Measurements from ENCODE around the gene GGPS1.

Gene GGPS1

DNA sequence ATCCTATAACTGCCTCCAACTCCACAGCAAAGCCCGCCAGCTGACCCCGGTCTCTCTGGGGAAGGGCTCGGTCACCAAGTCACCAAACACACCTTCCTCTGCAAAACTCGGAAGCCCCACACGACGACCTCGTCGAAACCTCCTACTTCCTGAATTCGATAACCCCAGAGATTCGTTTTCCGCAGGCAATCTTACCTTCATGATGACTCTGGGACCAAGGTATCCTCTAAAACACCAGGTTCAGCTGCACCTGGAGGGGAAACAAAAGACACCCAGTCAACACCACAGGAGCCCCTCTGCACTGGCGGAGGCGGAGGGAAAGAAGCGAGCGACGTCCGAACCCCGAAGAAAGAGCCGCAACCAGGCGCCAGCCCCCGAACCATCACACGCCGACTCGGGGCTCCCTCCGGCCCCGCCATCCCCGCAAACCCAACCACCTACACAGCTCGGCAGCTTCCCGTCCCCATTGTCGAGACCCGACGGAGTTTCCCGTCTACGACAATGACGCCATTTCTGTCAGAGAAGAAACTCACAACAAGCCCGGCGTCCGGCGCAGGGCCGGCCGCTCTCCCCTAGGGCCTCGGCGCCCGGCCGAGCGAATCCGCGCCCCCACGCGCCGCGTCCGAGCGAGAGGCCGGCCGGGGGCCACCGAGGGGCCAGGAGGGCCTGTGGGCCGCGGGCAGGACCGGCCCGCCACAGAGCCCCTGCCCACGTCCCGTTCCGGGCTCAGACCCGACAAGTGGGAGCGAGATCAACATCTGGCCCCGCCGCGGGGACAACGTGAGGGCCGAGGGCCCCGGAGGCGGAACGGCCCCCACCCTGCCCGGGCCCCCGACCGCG is 1.4 kb upstream of the GGPS1 start:
- TF ChIP-seq RAD21 (IDR thresholded peaks at IDR 0.05; ENCODE audit: low read depth) (peak; percentile 2; the same call in 1 of the 2 replicates), ZBTB7A (IDR thresholded peaks at IDR 0.05; ENCODE audit: low read depth) (no peak), YY1 (IDR thresholded peaks at IDR 0.05; ENCODE audit: low read depth) (peak; percentile 42; the same call in 1 of the 2 replicates)

DNA sequence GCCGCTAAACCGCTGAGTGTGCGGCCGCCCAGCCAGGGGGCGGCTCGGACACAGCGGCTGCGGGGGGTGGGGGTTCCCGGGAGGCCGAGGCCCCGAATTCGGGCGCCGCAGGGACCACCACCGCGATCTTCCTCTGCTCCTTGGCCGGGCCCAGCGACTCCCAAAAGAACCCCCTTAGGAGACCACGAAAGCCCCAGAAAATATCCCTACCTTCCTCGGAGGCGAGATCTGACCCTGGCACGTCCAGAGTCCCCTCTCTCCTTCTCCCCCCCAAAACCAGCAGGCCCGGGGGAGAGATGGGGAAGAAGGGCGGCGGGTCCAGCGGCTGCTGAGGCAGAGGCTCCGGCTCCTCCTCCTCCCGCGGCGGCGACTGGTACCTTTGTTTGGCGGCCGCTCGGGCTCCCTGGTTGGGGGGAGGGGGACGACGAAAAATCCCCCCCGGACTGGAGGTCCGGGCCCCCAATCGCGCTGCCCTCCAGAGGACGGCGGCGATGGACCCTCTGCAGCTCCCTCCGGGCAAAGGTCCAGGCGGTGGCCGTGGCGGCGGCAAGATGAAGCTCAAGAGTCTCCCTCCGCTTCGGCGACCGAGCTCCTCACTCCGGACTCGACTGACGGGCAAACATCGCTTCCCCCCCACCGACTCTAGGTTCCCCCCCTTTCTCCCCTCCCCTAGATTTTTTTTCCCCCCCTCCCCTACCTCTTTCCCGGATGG is 655 bp upstream of the GGPS1 start, which contains the start of gene ARID4B:
ARID4B (minus strand) TSS at position 621 of the 712 bp plus-strand sequence. CDS start 1,260 bp downstream, outside the sequence.
- TF ChIP-seq TEAD4 (IDR thresholded peaks at IDR 0.05) (no peak), TAF1 (IDR thresholded peaks at IDR 0.05; ENCODE audit: low read depth) (peak; percentile 6; the same call in 1 of the 2 replicates)
- TF ChIP-seq, protein P1, sequence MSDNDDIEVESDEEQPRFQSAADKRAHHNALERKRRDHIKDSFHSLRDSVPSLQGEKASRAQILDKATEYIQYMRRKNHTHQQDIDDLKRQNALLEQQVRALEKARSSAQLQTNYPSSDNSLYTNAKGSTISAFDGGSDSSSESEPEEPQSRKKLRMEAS (IDR thresholded peaks at IDR 0.05) = no peak

DNA sequence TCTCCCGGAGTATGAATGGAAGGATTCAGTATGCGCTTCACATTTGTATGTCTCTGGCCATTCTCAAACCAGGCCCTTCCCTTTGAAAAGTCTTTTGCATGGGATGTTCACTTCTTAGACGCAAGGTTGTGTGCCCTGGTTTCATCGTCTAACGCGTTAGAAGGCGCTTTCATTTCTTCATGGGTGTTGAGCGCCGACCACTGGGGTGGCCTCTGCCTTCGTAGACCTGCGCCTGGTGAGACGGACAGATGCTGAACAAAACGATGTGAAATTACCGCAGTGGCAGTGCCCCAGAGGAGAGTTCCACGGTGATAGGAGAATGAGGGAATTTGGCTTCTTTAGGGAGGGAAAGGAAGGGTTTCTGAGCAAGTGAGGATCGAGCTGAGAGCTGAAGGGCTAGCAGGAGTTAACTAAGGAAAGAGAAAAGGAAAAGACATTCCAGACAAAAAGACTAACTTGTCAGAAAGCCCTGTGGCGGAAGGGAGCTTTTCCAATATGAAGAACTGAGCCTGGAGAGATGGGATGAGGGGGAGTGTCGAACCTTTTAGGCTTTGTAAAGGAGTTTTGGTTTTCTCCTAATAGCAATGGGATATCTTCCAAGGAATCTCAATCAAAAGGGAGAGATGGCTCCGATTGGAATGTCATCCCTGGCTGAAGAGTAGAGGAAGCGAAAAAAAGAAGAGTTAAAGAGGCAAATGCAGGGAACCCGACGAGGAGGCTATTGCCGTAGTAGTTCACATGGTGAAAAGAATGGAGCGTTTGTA is 951 bp downstream of the GGPS1 start:
- TF ChIP-seq FOXM1 (IDR thresholded peaks at IDR 0.05; ENCODE audit: borderline replicate concordance, low read depth) (no peak), RAD21 (IDR thresholded peaks at IDR 0.05; ENCODE audit: low read depth) (peak; percentile 28; the same call in 1 of the 2 replicates)
- TF ChIP-seq, protein P2, sequence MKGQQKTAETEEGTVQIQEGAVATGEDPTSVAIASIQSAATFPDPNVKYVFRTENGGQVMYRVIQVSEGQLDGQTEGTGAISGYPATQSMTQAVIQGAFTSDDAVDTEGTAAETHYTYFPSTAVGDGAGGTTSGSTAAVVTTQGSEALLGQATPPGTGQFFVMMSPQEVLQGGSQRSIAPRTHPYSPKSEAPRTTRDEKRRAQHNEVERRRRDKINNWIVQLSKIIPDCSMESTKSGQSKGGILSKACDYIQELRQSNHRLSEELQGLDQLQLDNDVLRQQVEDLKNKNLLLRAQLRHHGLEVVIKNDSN (IDR thresholded peaks at IDR 0.05) = no peak

DNA sequence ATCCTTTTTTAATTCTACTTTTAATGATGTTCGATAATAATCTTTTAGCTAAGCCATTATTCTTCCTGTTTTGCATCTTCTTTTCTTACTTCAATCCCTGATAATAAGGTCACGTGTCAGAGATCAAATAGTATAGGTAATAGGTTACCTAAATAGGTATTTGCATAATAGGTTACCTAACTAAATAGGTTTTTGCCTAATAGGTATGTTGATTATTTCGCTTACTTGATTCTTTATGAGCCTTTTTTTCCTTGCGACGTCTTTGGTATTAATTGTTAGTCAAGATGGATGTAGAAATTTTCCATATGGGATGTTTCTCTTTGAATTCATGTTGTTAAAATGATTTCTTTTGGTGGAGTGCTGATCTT is 2.5 kb downstream of the GGPS1 start:
- TF ChIP-seq ZBTB7A (IDR thresholded peaks at IDR 0.05; ENCODE audit: low read depth) = no peak
- TF ChIP-seq NFIC (IDR thresholded peaks at IDR 0.05) = no peak
- TF ChIP-seq, protein P1 (IDR thresholded peaks at IDR 0.05) = no peak
- no peak for TF ChIP-seq EP300 (IDR thresholded peaks at IDR 0.05; ENCODE audit: borderline replicate concordance)
- no peak for TF ChIP-seq TAF1 (IDR thresholded peaks at IDR 0.05; ENCODE audit: low read depth)
- TF ChIP-seq, protein P3, sequence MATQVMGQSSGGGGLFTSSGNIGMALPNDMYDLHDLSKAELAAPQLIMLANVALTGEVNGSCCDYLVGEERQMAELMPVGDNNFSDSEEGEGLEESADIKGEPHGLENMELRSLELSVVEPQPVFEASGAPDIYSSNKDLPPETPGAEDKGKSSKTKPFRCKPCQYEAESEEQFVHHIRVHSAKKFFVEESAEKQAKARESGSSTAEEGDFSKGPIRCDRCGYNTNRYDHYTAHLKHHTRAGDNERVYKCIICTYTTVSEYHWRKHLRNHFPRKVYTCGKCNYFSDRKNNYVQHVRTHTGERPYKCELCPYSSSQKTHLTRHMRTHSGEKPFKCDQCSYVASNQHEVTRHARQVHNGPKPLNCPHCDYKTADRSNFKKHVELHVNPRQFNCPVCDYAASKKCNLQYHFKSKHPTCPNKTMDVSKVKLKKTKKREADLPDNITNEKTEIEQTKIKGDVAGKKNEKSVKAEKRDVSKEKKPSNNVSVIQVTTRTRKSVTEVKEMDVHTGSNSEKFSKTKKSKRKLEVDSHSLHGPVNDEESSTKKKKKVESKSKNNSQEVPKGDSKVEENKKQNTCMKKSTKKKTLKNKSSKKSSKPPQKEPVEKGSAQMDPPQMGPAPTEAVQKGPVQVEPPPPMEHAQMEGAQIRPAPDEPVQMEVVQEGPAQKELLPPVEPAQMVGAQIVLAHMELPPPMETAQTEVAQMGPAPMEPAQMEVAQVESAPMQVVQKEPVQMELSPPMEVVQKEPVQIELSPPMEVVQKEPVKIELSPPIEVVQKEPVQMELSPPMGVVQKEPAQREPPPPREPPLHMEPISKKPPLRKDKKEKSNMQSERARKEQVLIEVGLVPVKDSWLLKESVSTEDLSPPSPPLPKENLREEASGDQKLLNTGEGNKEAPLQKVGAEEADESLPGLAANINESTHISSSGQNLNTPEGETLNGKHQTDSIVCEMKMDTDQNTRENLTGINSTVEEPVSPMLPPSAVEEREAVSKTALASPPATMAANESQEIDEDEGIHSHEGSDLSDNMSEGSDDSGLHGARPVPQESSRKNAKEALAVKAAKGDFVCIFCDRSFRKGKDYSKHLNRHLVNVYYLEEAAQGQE (IDR thresholded peaks at IDR 0.05; ENCODE audit: low read depth) = no peak
- TF ChIP-seq TCF12 (IDR thresholded peaks at IDR 0.05; ENCODE audit: low read depth) = no peak
- TF ChIP-seq RAD21 (IDR thresholded peaks at IDR 0.05; ENCODE audit: low read depth) = no peak
- TF ChIP-seq FOXM1 (IDR thresholded peaks at IDR 0.05; ENCODE audit: borderline replicate concordance, low read depth) = no peak
- TF ChIP-seq EGR1 (IDR thresholded peaks at IDR 0.05) = no peak
- TF ChIP-seq YY1 (IDR thresholded peaks at IDR 0.05; ENCODE audit: low read depth) = no peak
- TF ChIP-seq, protein P2 (IDR thresholded peaks at IDR 0.05) = no peak
- no peak for TF ChIP-seq TEAD4 (IDR thresholded peaks at IDR 0.05)
- no peak for TF ChIP-seq CEBPB (IDR thresholded peaks at IDR 0.05)
- TF ChIP-seq CREB1 (IDR thresholded peaks at IDR 0.05; ENCODE audit: low read depth) = no peak

DNA sequence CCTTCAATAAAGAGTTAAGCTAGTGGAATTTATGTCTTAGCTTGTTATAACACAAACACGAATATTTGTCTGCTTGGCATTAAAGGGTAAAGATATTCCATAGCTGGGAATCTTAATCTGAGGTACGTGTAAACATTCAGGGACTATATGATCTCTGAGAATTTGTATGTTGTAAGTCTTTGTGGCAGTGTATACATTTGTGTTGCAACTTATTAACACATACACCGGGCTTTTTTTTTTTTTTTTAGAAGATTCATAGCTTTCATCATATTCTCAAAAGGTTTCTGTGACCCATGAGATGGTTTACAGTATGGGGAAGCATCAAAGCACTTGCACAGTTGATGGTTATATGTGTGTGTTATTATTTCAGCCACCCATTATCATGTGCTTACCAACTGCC is 3.0 kb downstream of the GGPS1 start:
- TF ChIP-seq, protein P1 (IDR thresholded peaks at IDR 0.05) = no peak
- TF ChIP-seq CREB1 (IDR thresholded peaks at IDR 0.05; ENCODE audit: low read depth) = no peak
- TF ChIP-seq FOXM1 (IDR thresholded peaks at IDR 0.05; ENCODE audit: borderline replicate concordance, low read depth) = no peak
- no peak for TF ChIP-seq TAF1 (IDR thresholded peaks at IDR 0.05; ENCODE audit: low read depth)

DNA sequence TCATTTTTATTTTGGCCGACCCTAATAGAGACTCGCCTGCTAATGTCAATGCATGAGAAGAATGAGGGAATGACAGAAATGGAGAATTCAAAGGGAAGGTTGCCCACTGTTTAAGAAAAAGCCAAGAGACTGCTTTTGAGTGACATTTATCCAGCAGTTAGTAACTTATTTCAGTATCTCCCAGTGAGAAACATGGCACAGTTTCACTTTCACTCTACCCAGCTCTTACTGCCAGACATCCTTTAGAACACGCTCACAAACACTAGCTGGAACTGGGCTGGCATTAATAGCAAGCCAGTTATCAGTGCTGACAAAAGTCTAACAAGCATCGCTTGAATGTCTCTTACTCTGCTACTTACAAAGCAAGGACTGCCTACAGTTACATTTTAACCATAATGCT is 8.5 kb downstream of the GGPS1 start:
- TF ChIP-seq CREB1 (IDR thresholded peaks at IDR 0.05; ENCODE audit: low read depth) (no peak), CEBPB (IDR thresholded peaks at IDR 0.05) (no peak), ZBTB7A (IDR thresholded peaks at IDR 0.05; ENCODE audit: low read depth) (no peak)

DNA sequence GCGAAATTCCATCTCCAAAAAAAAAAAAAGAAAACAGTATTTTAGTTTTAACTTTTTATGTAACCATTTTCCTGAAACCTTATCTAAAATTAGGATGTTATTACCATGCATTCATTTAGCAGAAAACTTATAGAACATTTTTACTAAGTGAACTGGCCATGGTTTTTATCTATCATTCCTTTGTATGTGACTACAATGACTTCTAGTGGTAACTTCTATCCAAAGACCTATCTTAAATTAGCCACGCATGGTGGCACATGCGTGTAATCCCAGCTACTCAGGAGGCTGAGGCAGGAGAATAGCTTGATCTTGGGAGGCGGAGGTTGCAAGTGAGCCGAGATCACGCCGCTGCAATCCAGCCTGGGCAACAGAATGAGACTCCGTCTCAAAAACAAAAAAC is 11.4 kb downstream of the GGPS1 start:
- no peak for TF ChIP-seq TCF12 (IDR thresholded peaks at IDR 0.05; ENCODE audit: low read depth)
- no peak for TF ChIP-seq RAD21 (IDR thresholded peaks at IDR 0.05; ENCODE audit: low read depth)
- TF ChIP-seq, protein P3 (IDR thresholded peaks at IDR 0.05; ENCODE audit: low read depth) = no peak
- no peak for TF ChIP-seq EGR1 (IDR thresholded peaks at IDR 0.05)
- TF ChIP-seq TAF1 (IDR thresholded peaks at IDR 0.05; ENCODE audit: low read depth) = no peak
- TF ChIP-seq NFIC (IDR thresholded peaks at IDR 0.05) = no peak
- no peak for TF ChIP-seq CEBPB (IDR thresholded peaks at IDR 0.05)
- TF ChIP-seq, protein P2 (IDR thresholded peaks at IDR 0.05) = no peak
- TF ChIP-seq YY1 (IDR thresholded peaks at IDR 0.05; ENCODE audit: low read depth) = no peak

Data from Ishikawa (cell line).